SJSA1 (cell line): ENCODE data around the gene OR5AU1. TPM values are rescaled to one million over a fixed set of nuclear protein-coding genes. Genes with fewer than 3 reads are reported as not detected.
"Not testable (repeated sequence)": the region's sequence is repeated elsewhere in the genome, so short reads cannot be mapped to it uniquely, and the experiment has no call there.

Source experiments
- DNase-seq, 2 experiments: peaks; one replicate each; pipeline ENCODE4 v3.0.0-alpha.2; 2015 to 2020; ENCODE audit warnings: low spot score in 2 of 2, low read depth in 1 of 2
- H3K27ac ChIP-seq: fragments of 250-450 bp; sonication (Bioruptor Pico); 2 replicates; pipeline ENCODE4 v1.5.1; 2020; ENCODE audit warnings: mild to moderate bottlenecking, moderate library complexity
- H3K27me3 ChIP-seq: fragments of 250-450 bp; sonication (Bioruptor Pico); replicated peaks from 2 replicates; pipeline ENCODE4 v1.5.1; 2020; ENCODE audit warnings: mild to moderate bottlenecking, moderate library complexity
- H3K36me3 ChIP-seq: fragments of 250-450 bp; sonication (Bioruptor Pico); 2 replicates; pipeline ENCODE4 v1.5.1; 2020; ENCODE audit warnings: mild to moderate bottlenecking
- H3K4me1 ChIP-seq: fragments of 250-450 bp; sonication (Bioruptor Pico); replicated peaks from 2 replicates; pipeline ENCODE4 v1.6.1; 2021; ENCODE audit warnings: mild to moderate bottlenecking
- H3K4me3 ChIP-seq: fragments of 250-450 bp; sonication (Bioruptor Pico); 2 replicates; pipeline ENCODE4 v1.5.1; 2020; ENCODE audit warnings: mild to moderate bottlenecking
- H3K9me3 ChIP-seq: fragments of 250-450 bp; sonication (Bioruptor Pico); replicated peaks from 2 replicates; pipeline ENCODE4 v1.5.1; 2020; ENCODE audit warnings: mild to moderate bottlenecking
- total RNA-seq: library from RNA; depleted of rRNA; stranded (reverse); fragments of >200 nt; shearing (Covaris generic); gene quantifications from 2 replicates; pipeline ENCODE4 v1.2.3, GENCODE V29; 2014

Gene OR5AU1
- total RNA-seq, 1 experiment from 2014 or later = not detected

DNA sequence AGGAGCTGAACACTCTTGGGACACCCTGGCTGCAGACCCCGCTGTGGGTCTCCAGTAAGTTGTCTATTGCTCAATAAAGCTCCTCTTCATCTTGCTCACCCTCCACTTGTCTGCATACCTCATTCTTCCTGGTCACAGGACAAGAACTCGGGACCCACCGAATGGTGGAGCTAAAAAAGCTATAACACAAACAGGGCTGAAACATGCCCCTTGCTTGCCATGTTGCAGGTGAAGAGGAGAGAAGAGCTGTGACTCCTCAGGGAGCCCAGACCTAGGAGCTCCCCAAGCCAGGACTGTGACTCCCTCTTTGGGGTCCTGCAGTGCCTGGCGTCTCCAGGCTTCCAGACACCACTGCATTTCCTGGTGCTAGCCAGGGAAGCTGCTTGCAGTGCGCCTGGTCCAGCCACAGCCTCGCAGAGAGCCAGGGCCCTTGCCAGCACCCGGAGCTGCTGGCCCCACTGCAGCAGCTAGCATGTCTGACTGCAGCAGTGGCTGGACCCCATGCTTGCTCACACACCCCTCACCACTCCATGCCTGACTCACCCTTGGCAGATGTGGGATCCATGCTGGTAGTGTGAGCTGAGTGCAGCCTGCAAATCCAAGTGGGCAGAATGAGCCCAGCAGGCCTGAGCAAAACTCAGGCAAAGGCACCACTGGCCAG, 37.1 kb upstream of the OR5AU1 start:
- DNase-seq = no peak

DNA sequence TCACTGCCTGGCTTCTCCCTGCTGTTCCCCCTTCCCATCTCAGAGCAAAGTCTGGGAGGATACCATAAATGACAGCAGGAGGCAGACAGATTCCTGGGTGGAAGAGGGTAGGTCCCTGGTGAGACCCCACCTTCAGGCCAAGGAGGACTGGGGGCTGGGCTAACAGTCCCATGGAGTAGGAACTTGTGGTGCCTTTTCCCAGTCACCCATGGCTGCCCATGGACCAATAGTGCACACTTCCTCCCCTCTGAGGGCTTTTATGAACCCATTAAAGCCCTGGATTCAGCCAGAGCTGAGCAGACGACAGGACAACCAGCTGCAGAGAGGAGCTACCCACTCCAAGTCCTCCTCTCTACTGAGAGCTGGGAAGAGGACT, 36.6 kb upstream of the OR5AU1 start:
- Histone ChIP-seq H3K36me3 (no peaks in the 10 kb centered on the region), H3K27ac (no peak overlapping the region), H3K27me3 (no peaks in the 10 kb centered on the region), H3K4me1 (peaks cover 6% of the 10 kb centered on the region), H3K4me3 (no peak overlapping the region), H3K9me3 (peaks cover 1% of the 10 kb centered on the region)
- no peak for DNase-seq

More for the DNA sequence above, 37.1 kb upstream of the OR5AU1 start:
- Histone ChIP-seq H3K4me3 (no peak overlapping the region), H3K27me3 (no peaks in the 10 kb centered on the region; the same call in 1 of the 2 replicates), H3K4me1 (peaks cover 6% of the 10 kb centered on the region), H3K36me3 (no peaks in the 10 kb centered on the region), H3K27ac (no peak overlapping the region), H3K9me3 (peaks cover 7% of the 10 kb centered on the region)

DNA sequence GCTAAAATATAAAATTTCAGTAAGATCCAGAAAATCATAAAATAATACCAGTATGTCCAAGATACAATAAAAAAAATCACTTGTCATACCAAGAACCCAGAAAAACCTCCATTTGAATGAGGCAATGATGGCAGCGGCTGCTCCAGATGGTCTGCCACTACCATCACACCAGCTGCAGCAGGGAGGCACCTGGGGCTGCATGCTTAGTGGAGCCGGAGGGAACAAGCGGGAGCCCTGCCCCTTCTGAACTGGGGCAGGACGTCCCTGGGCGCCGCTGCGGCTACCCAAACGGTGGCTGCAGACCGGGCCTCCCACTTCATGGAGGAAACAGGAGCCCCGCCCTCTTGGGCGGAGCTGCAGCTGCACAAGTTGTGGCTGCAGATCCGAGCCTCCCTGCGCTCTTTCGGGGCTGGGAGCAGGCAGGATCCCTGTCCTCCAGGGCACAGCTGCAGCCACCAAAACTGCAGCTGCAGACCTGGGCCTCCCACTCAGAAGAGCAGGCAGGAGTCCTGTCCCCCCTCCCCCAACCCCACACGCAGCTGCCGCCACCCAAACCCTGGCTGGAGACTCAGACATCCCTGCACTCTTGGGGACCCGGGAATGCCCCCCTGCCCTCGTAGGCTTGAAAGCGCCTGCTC, 36.1 kb upstream of the OR5AU1 start:
- no peaks in the 10 kb centered on the region for H3K36me3 ChIP-seq
- H3K27me3 ChIP-seq = no peaks in the 10 kb centered on the region
- H3K4me3 ChIP-seq = no peak overlapping the region
- DNase-seq = peak in 1 of 2 experiments; percentile 68
- H3K9me3 ChIP-seq = no peaks in the 10 kb centered on the region
- peaks cover 6% of the 10 kb centered on the region for H3K4me1 ChIP-seq
- no peak overlapping the region for H3K27ac ChIP-seq

DNA sequence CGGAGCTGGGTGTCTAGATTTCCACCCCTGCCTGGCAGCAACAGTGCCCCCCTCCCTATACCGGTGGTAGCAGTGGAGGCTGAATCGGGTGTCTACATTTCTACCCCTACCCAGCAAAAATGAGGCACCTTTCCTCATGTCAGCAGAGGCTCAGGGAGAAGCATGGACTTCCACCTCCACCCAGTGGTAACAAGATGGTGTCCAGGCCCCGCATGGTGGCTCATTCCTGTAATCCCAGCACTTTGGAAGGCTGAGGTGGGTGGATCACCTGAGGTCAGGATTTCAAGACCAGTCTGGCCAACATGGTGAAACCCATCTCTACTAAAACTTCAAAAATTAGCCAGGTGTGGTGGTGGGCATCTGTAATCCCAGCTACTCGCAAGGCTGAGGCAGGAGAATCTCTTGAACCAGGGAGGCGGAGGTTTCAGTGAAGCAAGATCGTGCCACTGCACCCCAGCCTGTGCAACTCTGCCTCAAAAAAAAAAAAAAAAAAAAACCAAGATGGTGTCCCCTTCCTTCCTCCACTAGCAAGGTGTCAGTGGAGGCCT, 35.5 kb upstream of the OR5AU1 start:
- peaks cover 6% of the 10 kb centered on the region for H3K4me1 ChIP-seq
- H3K27ac ChIP-seq = no peak overlapping the region
- no peak for DNase-seq
- H3K27me3 ChIP-seq = no peaks in the 10 kb centered on the region
- no peaks in the 10 kb centered on the region for H3K9me3 ChIP-seq
- no peak overlapping the region for H3K4me3 ChIP-seq
- no peaks in the 10 kb centered on the region for H3K36me3 ChIP-seq

DNA sequence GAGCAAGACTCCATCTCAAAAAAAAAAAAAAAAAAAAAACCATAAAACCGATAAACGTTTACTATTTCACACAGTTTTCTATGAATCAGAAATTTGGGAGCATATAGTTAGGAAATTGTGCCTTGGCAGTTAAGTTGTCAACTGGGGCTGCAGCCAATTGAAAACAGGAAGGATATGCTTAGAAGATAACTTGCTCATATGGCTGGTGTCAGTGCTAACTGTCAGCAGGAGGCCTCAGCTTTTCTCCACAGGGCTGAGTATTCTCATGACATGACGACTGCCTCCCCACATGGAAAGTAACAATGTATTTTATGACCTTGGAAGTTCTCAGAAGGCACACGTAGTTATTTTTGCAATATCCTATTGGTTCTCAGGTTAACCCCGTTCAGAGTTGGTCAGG, 29.6 kb upstream of the OR5AU1 start:
- Histone ChIP-seq H3K9me3 (0 out of 2 replicates have a peak, but pooled peaks cover 2% of the 10 kb centered on the region), H3K4me1 (no peaks in the 10 kb centered on the region), H3K36me3 (no peaks in the 10 kb centered on the region), H3K4me3 (no peak overlapping the region), H3K27me3 (no peaks in the 10 kb centered on the region; the same call in 1 of the 2 replicates), H3K27ac (no peak overlapping the region)
- DNase-seq = no peak

DNA sequence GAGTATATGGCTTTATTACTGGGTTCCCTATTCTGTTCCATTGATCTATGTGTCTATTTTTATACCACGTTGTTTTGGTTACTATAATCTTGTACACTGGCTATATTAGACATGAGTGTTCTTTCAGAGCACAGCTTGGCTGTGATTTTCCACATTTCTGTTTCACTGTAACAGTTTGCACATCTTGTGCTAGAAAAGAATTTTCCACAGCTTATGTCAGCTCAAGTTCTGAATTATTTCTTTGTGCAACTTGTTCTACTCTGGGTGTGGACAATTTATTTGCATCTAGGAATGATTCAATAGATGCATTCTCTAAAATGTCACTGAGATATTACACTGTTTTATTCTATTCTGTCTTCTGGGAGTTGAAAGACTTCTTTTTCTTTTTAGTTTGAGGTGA, 28.4 kb upstream of the OR5AU1 start:
- Histone ChIP-seq H3K4me3 (no peak overlapping the region), H3K36me3 (no peaks in the 10 kb centered on the region), H3K27me3 (peaks cover 3% of the 10 kb centered on the region; the same call in 1 of the 2 replicates), H3K4me1 (no peaks in the 10 kb centered on the region), H3K9me3 (0 out of 2 replicates have a peak, but pooled peaks cover 2% of the 10 kb centered on the region), H3K27ac (no peak overlapping the region)
- DNase-seq = no peak

DNA sequence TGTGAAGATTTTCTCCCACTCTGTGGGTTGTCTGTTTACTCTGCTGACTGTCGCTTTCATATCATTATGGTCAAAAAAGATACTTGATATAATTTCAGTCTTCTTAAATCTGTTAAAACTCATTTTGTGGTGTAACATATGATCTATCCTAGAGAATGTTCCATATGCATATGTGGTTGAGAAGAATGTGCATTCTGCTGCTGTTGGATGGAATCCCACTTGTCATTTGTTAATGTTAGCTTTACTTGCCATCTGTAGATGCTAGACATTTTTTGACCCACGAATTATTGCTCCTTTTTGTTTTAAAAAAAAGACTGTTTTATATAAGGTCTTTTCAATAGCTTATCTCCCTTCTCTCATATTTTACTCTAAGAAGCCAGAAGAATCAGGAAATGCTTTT, 26.3 kb upstream of the OR5AU1 start:
- H3K36me3 ChIP-seq = no peaks in the 10 kb centered on the region
- no peak overlapping the region for H3K4me3 ChIP-seq
- H3K27me3 ChIP-seq = peaks cover 3% of the 10 kb centered on the region; the same call in 1 of the 2 replicates
- H3K27ac ChIP-seq = no peak overlapping the region
- H3K9me3 ChIP-seq = 0 out of 2 replicates have a peak, but pooled peaks cover 2% of the 10 kb centered on the region
- no peaks in the 10 kb centered on the region for H3K4me1 ChIP-seq
- DNase-seq = no peak

DNA sequence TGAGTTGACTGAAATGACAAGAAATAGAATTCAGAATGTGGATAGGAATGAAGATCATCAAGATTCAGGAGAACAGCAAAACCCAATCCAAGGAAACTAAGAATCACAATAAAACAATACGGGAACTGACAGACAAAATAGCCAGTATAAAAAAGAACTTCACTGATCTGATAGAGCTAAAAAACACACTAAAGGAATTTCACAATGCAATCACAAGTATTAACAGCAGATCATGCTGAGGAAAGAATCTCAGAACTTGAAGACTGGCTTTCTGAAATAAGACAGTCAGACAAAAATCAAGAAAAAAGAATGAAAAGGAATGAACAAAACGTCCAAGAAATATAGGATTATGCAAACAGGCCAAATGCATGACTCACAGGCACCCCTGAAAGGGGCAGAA, 15.3 kb upstream of the OR5AU1 start:
- Histone ChIP-seq H3K4me3 (no peak overlapping the region), H3K27me3 (peaks cover 8% of the 10 kb centered on the region), H3K36me3 (no peaks in the 10 kb centered on the region), H3K4me1 (no peaks in the 10 kb centered on the region), H3K27ac (no peak overlapping the region), H3K9me3 (no peaks in the 10 kb centered on the region)
- DNase-seq = no peak

DNA sequence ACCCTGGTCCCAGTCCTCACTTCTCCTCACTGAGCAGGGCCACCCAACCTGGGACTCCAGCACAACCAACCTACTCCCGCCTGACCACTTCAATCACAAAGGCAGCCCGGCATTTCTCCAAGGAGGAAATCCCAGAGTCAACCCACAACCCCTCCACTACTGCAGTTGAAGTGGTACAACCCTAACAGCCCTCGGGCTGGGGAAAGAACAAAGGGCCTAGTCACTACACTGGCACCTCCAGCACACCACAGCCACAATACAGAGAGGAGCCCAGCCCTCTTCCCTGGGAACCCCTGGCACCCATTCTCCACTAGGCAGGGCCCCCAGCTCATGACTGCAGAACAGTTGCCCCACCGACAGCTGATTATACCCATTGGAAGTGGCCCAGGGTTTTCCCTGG, 13.7 kb upstream of the OR5AU1 start:
- Histone ChIP-seq H3K4me3 (no peak overlapping the region), H3K27me3 (peaks cover 8% of the 10 kb centered on the region), H3K9me3 (no peaks in the 10 kb centered on the region), H3K36me3 (no peaks in the 10 kb centered on the region), H3K27ac (no peak overlapping the region), H3K4me1 (no peaks in the 10 kb centered on the region)
- no peak for DNase-seq

DNA sequence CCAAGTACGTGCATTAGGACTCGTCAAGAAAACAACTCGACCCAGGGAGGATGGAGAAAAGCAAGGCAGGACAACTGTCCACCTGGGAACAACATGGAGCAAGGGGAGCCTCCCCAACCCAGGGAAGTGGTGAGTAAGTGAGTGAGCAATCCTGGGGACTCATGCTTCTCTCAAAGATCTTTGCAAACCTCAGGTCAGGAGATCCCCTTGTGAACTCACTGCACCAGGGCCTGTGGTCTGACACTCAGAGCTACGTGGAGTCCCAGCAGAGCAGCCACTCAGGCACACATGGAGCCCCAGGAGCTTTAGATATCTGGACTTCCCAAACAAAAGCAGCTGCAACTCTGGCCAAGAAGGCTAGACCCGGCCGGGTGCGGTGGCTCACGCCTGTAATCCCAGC, 12.2 kb upstream of the OR5AU1 start:
- H3K9me3 ChIP-seq = no peaks in the 10 kb centered on the region
- no peak overlapping the region for H3K4me3 ChIP-seq
- no peaks in the 10 kb centered on the region for H3K4me1 ChIP-seq
- peaks cover 10% of the 10 kb centered on the region for H3K27me3 ChIP-seq
- no peaks in the 10 kb centered on the region for H3K36me3 ChIP-seq
- H3K27ac ChIP-seq = no peak overlapping the region
- no peak for DNase-seq

DNA sequence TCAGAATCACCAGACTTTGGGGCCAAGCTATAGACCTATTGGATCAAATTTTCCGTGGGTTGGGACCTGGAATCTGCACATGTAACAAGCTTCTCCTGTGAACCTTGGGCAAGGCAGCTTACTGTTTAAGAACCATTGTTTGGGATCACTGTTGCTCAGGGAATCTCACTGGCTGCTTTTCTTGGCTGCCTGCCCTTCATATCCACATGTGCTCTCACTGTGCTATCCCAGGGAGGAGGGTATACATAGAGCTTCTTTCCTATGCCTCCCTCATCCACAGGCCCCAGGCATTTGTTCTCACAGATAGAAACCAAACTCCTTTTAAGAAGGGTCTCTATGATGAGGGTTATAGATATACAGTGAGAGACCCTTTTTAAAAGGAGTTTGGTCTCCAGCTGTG, 9.8 kb upstream of the OR5AU1 start:
- H3K4me3 ChIP-seq, H3K36me3 ChIP-seq, H3K9me3 ChIP-seq, H3K4me1 ChIP-seq, DNase-seq, H3K27ac ChIP-seq, H3K27me3 ChIP-seq: not testable (repeated sequence)

DNA sequence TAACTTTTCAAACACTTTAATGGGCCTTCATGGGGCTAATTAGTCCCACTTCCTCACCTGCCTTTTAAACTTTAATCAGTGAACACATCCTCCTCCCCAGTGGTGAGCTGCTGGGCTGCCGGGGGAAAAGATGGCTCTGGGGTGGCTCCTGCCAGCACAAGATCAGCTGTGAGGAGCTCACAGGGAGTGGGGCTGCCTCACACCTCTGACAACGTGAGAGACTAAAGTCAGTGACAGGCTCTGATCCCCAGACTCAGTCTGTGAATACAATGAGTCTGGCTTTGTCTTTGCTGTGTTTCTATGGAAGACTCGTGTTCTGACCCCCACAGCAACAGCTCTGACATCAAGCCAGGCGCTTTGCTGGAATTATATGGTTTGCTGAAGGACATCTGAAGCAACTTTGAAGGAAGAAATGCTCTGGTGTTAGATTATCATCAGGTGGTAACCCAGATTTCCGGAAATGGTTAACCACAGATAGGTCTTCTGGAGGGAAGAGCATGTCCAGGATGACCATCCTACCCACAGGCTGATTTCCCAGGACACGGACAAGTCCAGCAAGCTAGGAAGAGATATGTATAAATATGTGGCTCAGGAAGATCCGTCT, 9.2 kb upstream of the OR5AU1 start:
- H3K36me3 ChIP-seq, H3K27ac ChIP-seq, H3K27me3 ChIP-seq, H3K9me3 ChIP-seq, H3K4me1 ChIP-seq, H3K4me3 ChIP-seq, DNase-seq: not testable (repeated sequence)

DNA sequence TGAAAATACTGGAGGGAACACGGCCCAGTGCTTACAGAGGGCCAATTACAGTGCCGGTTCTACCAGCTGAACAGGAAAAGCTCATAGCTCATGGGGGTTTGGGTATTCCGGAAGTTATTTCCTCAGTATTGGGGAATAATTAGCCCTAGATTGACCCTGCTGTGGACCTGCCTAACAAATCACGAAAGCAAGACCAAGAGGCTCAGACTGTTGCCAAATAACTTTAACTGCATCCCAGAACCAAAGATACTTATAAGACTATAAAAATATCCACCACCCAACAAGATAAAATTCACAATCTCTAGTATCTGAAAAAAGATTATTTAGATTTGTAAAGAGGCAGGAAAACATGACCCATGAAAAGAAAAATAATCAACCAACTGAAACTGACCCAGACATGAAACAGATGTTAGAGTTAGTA, 8.0 kb upstream of the OR5AU1 start:
- Histone ChIP-seq H3K4me1 (no peaks in the 10 kb centered on the region), H3K4me3 (no peak overlapping the region), H3K9me3 (no peaks in the 10 kb centered on the region), H3K36me3 (no peaks in the 10 kb centered on the region), H3K27ac (no peak overlapping the region), H3K27me3 (peaks cover 9% of the 10 kb centered on the region; the same call in 1 of the 2 replicates)
- DNase-seq = no peak

DNA sequence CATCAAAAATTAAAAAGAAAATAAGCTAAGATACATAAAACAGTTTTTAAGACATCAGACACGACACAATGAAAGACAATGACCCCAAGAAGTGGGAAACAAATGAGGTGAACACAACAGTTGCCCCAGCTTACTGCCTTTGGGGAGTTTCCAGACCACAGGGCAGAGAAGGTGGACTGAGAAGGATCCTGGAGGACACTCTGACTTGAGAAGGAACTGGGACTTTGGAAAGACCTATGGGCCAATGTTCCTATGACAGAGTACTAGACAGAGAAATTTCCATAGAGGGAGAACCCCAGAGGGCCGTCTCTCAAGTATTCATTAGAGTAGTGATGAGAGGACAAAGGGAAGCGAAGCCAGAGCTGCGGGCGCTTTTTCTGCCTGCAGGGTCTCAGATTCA, 6.2 kb upstream of the OR5AU1 start:
- Histone ChIP-seq H3K9me3 (no peaks in the 10 kb centered on the region), H3K27ac (no peak overlapping the region), H3K4me3 (no peak overlapping the region), H3K4me1 (no peaks in the 10 kb centered on the region), H3K36me3 (no peaks in the 10 kb centered on the region), H3K27me3 (peaks cover 7% of the 10 kb centered on the region; the same call in 1 of the 2 replicates)
- DNase-seq = no peak
